CD14-positive monocyte (primary cell): ENCODE data around the gene PTPN13. TPM values are rescaled to one million over a fixed set of nuclear protein-coding genes. Genes with fewer than 3 reads are reported as not detected.

Experiments
- DNase-seq, 3 donors: peaks; one replicate each; pipeline ENCODE4 v3.0.0-alpha.2; 2011 to 2022
- H2AFZ ChIP-seq: 2 replicates; pipeline ENCODE4 v1.6.0; 2012; ENCODE audit warnings: mild to moderate bottlenecking, low read depth, low read length, inconsistent platforms; ENCODE audit not compliant: insufficient read depth, poor library complexity, severe bottlenecking
- H3K27ac ChIP-seq, 2 donors: 1 replicate in 1 of 2; 2 replicates in 1 of 2; pipeline ENCODE4 v1.5.1; 2012 to 2013; ENCODE audit warnings: low read length in 2 of 2, control low read depth in 1 of 2, inconsistent platforms in 1 of 2, low read depth in 1 of 2, mild to moderate bottlenecking in 1 of 2
- H3K27me3 ChIP-seq, 2 donors: one replicate each; pipeline versions ENCODE4 v1.6.0 to v1.6.1; 2011 to 2013; ENCODE audit warnings: low read length in 2 of 2; ENCODE audit not compliant: control insufficient read depth in 2 of 2, insufficient read depth in 2 of 2
- H3K36me3 ChIP-seq, 2 donors: replicated peaks in 1 of 2; 1 replicate in 1 of 2; 2 replicates in 1 of 2; pipeline versions ENCODE4 v1.5.1 to v1.6.1; 2012 to 2013; ENCODE audit warnings: low read length in 2 of 2, control low read depth in 1 of 2, inconsistent platforms in 1 of 2, mild to moderate bottlenecking in 1 of 2; ENCODE audit not compliant: insufficient read depth in 2 of 2, control insufficient read depth in 1 of 2
- H3K4me1 ChIP-seq, 2 donors: 1 replicate in 1 of 2; 2 replicates in 1 of 2; pipeline versions ENCODE4 v1.5.1 to v1.6.1; 2012 to 2013; ENCODE audit warnings: low read length in 2 of 2, control low read depth in 1 of 2, inconsistent platforms in 1 of 2, mild to moderate bottlenecking in 1 of 2, moderate library complexity in 1 of 2; ENCODE audit not compliant: insufficient read depth in 2 of 2, control insufficient read depth in 1 of 2
- H3K4me2 ChIP-seq: replicated peaks from 2 replicates; pipeline ENCODE3; 2012; ENCODE audit warnings: low read length, moderate library complexity, mild to moderate bottlenecking; ENCODE audit not compliant: poor library complexity, severe bottlenecking; ENCODE audit errors: extremely low read depth
- H3K4me3 ChIP-seq, 3 experiments: fragments of 200-600 bp in 1 of 3; sonication (generic) in 1 of 3; replicated peaks in 1 of 3; 1 replicate in 2 of 3; 2 replicates in 1 of 3; pipeline ENCODE4 v1.5.1; 2011 to 2013; ENCODE audit warnings: low read length in 3 of 3, mild to moderate bottlenecking in 3 of 3, control low read depth in 2 of 3, low read depth in 2 of 3, inconsistent platforms in 1 of 3, moderate library complexity in 1 of 3
- H3K79me2 ChIP-seq: 2 replicates; pipeline ENCODE4 v1.6.0; 2012; ENCODE audit warnings: mild to moderate bottlenecking, control low read depth, inconsistent platforms, low read length, moderate library complexity; ENCODE audit not compliant: insufficient read depth
- H3K9ac ChIP-seq: 2 replicates; pipeline ENCODE4 v1.6.0; 2017; ENCODE audit warnings: low read length, mild to moderate bottlenecking; ENCODE audit not compliant: insufficient read depth, poor library complexity, severe bottlenecking
- H3K9me3 ChIP-seq, 2 donors: replicated peaks in 1 of 2; 1 replicate in 1 of 2; 2 replicates in 1 of 2; pipeline versions ENCODE4 v1.5.1 to v1.6.1; 2012 to 2013; ENCODE audit warnings: low read length in 2 of 2, control low read depth in 1 of 2; ENCODE audit not compliant: control insufficient read depth in 1 of 2, insufficient read depth in 1 of 2
- H4K20me1 ChIP-seq: 2 replicates; pipeline ENCODE4 v1.6.0; 2012; ENCODE audit warnings: mild to moderate bottlenecking, low read length, control low read depth, moderate library complexity; ENCODE audit not compliant: insufficient read depth
- H3K27ac Mint-ChIP-seq, 7 donors: one replicate each; pipeline ENCODE4 v1.8.0; 2020; ENCODE audit warnings: mild to moderate bottlenecking in 7 of 7, mixed read lengths in 7 of 7, moderate library complexity in 6 of 7, inconsistent platforms in 2 of 7
- H3K27me3 Mint-ChIP-seq, 3 donors: one replicate each; pipeline ENCODE4 v1.8.0; 2021 to 2022; ENCODE audit warnings: low read depth in 3 of 3, mild to moderate bottlenecking in 3 of 3, mixed read lengths in 3 of 3, moderate library complexity in 3 of 3, inconsistent platforms in 1 of 3
- H3K36me3 Mint-ChIP-seq, 2 donors: one replicate each; pipeline ENCODE4 v1.8.0; 2020; ENCODE audit warnings: mixed read lengths in 2 of 2, inconsistent platforms in 1 of 2, mild to moderate bottlenecking in 1 of 2
- H3K4me1 Mint-ChIP-seq: one replicate; pipeline ENCODE4 v1.8.0; 2020; ENCODE audit warnings: mild to moderate bottlenecking, mixed read lengths
- H3K4me3 Mint-ChIP-seq, 2 donors: one replicate each; pipeline ENCODE4 v1.8.0; 2020; ENCODE audit warnings: mild to moderate bottlenecking in 2 of 2, mixed read lengths in 2 of 2, moderate library complexity in 1 of 2
- H3K9me3 Mint-ChIP-seq, 7 donors: one replicate each; pipeline ENCODE4 v1.8.0; 2020 to 2022; ENCODE audit warnings: mixed read lengths in 7 of 7, mild to moderate bottlenecking in 6 of 7, moderate library complexity in 6 of 7, inconsistent platforms in 2 of 7
- CTCF ChIP-seq: fragments of 200-600 bp; IDR thresholded peaks from one replicate; pipeline ENCODE4 v1.8.0; 2022; ENCODE audit warnings: antibody characterized with exemption, mild to moderate bottlenecking
- WGBS: methylation state at CpG from one replicate; pipeline ENCODE4 v1.1.5; 2013; ENCODE audit warnings: missing lambda C conversion rate; ENCODE audit not compliant: insufficient coverage; 5-methylcytosine and 5-hydroxymethylcytosine counted together
- intact Hi-C, 2 donors: fragments of 100-400 bp; cut with micrococcal nuclease; formaldehyde crosslinking; loops; one replicate each; pipeline versions ENCODE4 v1.15.0 to v1.15.1; 2023
- polyA plus RNA-seq, 3 donors: library from polyadenylated mRNA; depleted of rRNA in 1 of 3; unstranded in 2 of 3; stranded (reverse) in 1 of 3; fragments of 300-500 nt in 2 of 3; fragments of >200 nt in 1 of 3; fragmentation: Illumina TruSeq in 2 of 3; gene quantifications; 1 replicate in 2 of 3; 2 replicates in 1 of 3; pipeline ENCODE4 v1.2.3, GENCODE V29; 2012 to 2021

PTPN13 gene
- polyA plus RNA-seq, 3 donors = 0.04 to 1.0 (median 0.35) TPM

- no peaks in the 10 kb centered on the region for H3K27me3 Mint-ChIP-seq
- no peaks in the 10 kb centered on the region for H3K9me3 ChIP-seq
- intact Hi-C loops = no loop called here
- no peaks in the 10 kb centered on the region for H3K36me3 Mint-ChIP-seq
- H3K4me1 ChIP-seq = no peaks in the 10 kb centered on the region
- H3K79me2 ChIP-seq = no peaks in the 10 kb centered on the region
- no peak for TF ChIP-seq CTCF
- no peaks in the 10 kb centered on the region for H3K27me3 ChIP-seq
- no peak overlapping the region for H3K4me2 ChIP-seq
- no peak overlapping the region for H2AFZ ChIP-seq
- H3K9me3 Mint-ChIP-seq = peaks cover 0 to 1% (median 0%) of the 10 kb centered on the region in 7 donors
- H3K4me3 Mint-ChIP-seq = no peak overlapping the region
- H3K27ac ChIP-seq = no peak overlapping the region
- no peak for DNase-seq
- no peak overlapping the region for H3K9ac ChIP-seq
- no peaks in the 10 kb centered on the region for H3K36me3 ChIP-seq
- no peak overlapping the region for H3K4me3 ChIP-seq
- no peaks in the 10 kb centered on the region for H4K20me1 ChIP-seq
- WGBS = 100% methylated on average over 4 of the region's 5 CpGs
- H3K27ac Mint-ChIP-seq = no peak overlapping the region
- no peaks in the 10 kb centered on the region for H3K4me1 Mint-ChIP-seq
Observed at GRCh38 chr4:86762649-86763048, 168.5 kb downstream of the PTPN13 start.

- no peak for DNase-seq
- H3K36me3 ChIP-seq = no peaks in the 10 kb centered on the region
- H3K4me1 Mint-ChIP-seq = no peaks in the 10 kb centered on the region
- H3K27ac Mint-ChIP-seq = no peak overlapping the region
- intact Hi-C loops = no loop called here
- no peaks in the 10 kb centered on the region for H4K20me1 ChIP-seq
- TF ChIP-seq CTCF = no peak
- no peak overlapping the region for H3K27ac ChIP-seq
- 86% methylated on average over 1 of the region's 4 CpGs for whole genome bisulfite sequencing
- H3K4me3 ChIP-seq = no peak overlapping the region
- H3K36me3 Mint-ChIP-seq = no peaks in the 10 kb centered on the region
- H3K27me3 ChIP-seq = no peaks in the 10 kb centered on the region
- no peak overlapping the region for H2AFZ ChIP-seq
- H3K27me3 Mint-ChIP-seq = no peaks in the 10 kb centered on the region
- no peaks in the 10 kb centered on the region for H3K9me3 Mint-ChIP-seq
- H3K9ac ChIP-seq = no peak overlapping the region
- no peaks in the 10 kb centered on the region for H3K4me1 ChIP-seq
- H3K79me2 ChIP-seq = no peaks in the 10 kb centered on the region
- H3K9me3 ChIP-seq = no peaks in the 10 kb centered on the region
- H3K4me2 ChIP-seq = no peak overlapping the region
- H3K4me3 Mint-ChIP-seq = no peak overlapping the region
Observed at GRCh38 chr4:86769794-86770193, 175.7 kb downstream of the PTPN13 start.
